22Rv1 (cell line): ENCODE data around the gene RGL1.

ENCODE experiments used
- CTCF ChIP-seq: fragments of 450-650 bp; IDR thresholded peaks from 2 replicates; pipeline ENCODE4 v1.5.1; 2017; ENCODE audit warnings: mild to moderate bottlenecking
- ZFX ChIP-seq: fragments of 450-650 bp; IDR thresholded peaks from 2 replicates; pipeline ENCODE4 v1.6.1; 2017; ENCODE audit warnings: antibody characterized with exemption, borderline replicate concordance

GRCh38 chr1:183830389-183830788 is 25.5 kb downstream of the RGL1 start:
- TF ChIP-seq CTCF = no peak
- no peak for TF ChIP-seq ZFX
